Measurements from ENCODE around the gene GTF2F2. TPM values are rescaled to one million over a fixed set of nuclear protein-coding genes. Genes with fewer than 3 reads are reported as not detected.

Gene GTF2F2
- total and polyA plus RNA-seq, 2 experiments from 2014 or later: 15.5 to 21.3 TPM

DNA sequence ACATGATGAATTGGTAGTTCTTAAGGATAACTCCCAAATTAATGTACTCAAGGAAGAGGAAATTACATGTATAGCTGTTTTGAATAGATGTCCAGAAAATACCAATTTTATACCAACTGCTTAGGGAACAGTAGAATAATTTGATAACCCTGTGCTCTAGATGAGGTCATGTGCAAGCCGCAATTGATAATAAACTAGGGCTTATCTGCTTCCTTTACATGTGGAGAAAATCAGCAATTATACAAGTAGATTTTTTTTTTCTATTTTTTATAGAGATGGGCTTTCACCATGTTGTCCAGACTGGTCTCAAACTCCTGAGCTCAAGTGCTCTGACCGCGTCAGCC, 211.4 kb downstream of the GTF2F2 start:
- no peaks in the 10 kb centered on the region for H3K9me3 ChIP-seq (ENCODE audit: low read depth)
- peaks cover 21% of the 10 kb centered on the region for H3K36me3 ChIP-seq
- TF ChIP-seq, protein P1, sequence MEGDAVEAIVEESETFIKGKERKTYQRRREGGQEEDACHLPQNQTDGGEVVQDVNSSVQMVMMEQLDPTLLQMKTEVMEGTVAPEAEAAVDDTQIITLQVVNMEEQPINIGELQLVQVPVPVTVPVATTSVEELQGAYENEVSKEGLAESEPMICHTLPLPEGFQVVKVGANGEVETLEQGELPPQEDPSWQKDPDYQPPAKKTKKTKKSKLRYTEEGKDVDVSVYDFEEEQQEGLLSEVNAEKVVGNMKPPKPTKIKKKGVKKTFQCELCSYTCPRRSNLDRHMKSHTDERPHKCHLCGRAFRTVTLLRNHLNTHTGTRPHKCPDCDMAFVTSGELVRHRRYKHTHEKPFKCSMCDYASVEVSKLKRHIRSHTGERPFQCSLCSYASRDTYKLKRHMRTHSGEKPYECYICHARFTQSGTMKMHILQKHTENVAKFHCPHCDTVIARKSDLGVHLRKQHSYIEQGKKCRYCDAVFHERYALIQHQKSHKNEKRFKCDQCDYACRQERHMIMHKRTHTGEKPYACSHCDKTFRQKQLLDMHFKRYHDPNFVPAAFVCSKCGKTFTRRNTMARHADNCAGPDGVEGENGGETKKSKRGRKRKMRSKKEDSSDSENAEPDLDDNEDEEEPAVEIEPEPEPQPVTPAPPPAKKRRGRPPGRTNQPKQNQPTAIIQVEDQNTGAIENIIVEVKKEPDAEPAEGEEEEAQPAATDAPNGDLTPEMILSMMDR (IDR thresholded peaks at IDR 0.05; ENCODE audit: low read depth, low read length): no peak
- peaks cover 3% of the 10 kb centered on the region for H3K4me1 ChIP-seq (ENCODE audit: low read depth)
- H3K27me3 ChIP-seq: no peaks in the 10 kb centered on the region
- no peak overlapping the region for H3K4me3 ChIP-seq
- no peak for DNase-seq (ENCODE audit: low read depth in 1 of 2, low spot score in 1 of 2)
- H3K27ac ChIP-seq: no peak overlapping the region

GRCh38 chr13:45332036-45332830, 211.9 kb downstream of the GTF2F2 start:
- Histone ChIP-seq H3K4me3 (no peak overlapping the region), H3K9me3 (ENCODE audit: low read depth) (no peaks in the 10 kb centered on the region), H3K27me3 (no peaks in the 10 kb centered on the region), H3K4me1 (ENCODE audit: low read depth) (peaks cover 3% of the 10 kb centered on the region), H3K36me3 (peaks cover 27% of the 10 kb centered on the region), H3K27ac (peak overlapping the region; percentile 43)
- TF ChIP-seq, protein P1 (IDR thresholded peaks at IDR 0.05; ENCODE audit: low read depth, low read length): no peak
- peak in 1 of 2 donors; percentile 95 for DNase-seq (ENCODE audit: low read depth in 1 of 2, low spot score in 1 of 2)

- H3K4me1 ChIP-seq (ENCODE audit: low read depth): peaks cover 3% of the 10 kb centered on the region
- H3K36me3 ChIP-seq: peaks cover 33% of the 10 kb centered on the region
- H3K4me3 ChIP-seq: no peak overlapping the region
- no peaks in the 10 kb centered on the region for H3K9me3 ChIP-seq (ENCODE audit: low read depth)
- no peaks in the 10 kb centered on the region for H3K27me3 ChIP-seq
- TF ChIP-seq, protein P1 (IDR thresholded peaks at IDR 0.05; ENCODE audit: low read depth, low read length): no peak
- DNase-seq (ENCODE audit: low read depth in 1 of 2, low spot score in 1 of 2): no peak
- H3K27ac ChIP-seq: peak overlapping the region; percentile 43
These were observed 212.5 kb downstream of the GTF2F2 start for GRCh38 chr13:45332831-45333219.

DNA sequence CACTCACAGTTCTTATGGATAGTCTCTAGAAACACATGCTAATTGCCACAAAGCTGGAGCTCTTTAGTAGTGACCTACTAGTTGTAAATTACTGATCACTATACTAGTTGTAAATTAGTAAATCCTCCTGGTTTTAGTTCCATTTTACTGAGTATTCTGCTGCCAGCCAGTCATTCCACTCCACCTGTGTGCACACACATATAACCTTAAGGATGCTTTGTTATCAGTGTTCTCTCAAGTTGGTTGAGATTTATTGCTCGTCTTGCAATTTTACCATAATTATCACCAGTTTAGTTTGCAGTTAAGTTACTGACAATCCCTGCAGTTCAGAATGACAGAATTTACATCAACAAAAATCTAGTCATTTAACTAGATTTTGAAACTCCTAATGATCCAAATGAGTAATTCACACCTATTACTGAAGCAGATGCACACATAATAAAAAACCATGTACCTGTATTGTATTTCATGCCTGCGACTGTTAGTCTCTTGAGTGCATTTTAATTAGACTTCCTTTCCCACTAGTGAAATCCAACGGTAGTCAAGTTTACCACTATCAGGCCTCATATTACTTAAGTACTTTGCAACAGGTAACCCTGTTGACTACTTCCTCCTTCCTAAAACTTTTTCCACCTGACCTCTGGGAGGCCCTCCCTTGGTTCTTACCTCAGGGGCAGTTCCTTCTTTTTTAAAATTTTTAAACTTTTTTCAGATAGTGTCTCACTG, 213.1 kb downstream of the GTF2F2 start:
- Histone ChIP-seq H3K4me1 (ENCODE audit: low read depth) (peaks cover 3% of the 10 kb centered on the region), H3K27me3 (no peaks in the 10 kb centered on the region), H3K9me3 (ENCODE audit: low read depth) (no peaks in the 10 kb centered on the region), H3K4me3 (no peak overlapping the region), H3K27ac (peak overlapping the region; percentile 39), H3K36me3 (peaks cover 39% of the 10 kb centered on the region)
- no peak for DNase-seq (ENCODE audit: low read depth in 1 of 2, low spot score in 1 of 2)
- TF ChIP-seq, protein P1 (IDR thresholded peaks at IDR 0.05; ENCODE audit: low read depth, low read length): no peak

Other genes with a start within 250 kb of the GTF2F2 start
- 3.0 and 4.7 TPM in 2 replicates for gene NUFIP1, start 131.0 kb upstream of the GTF2F2 start, total RNA-seq
- 5.7 and 7.5 TPM in 2 replicates for gene NUFIP1, start 131.0 kb upstream of the GTF2F2 start, polyA plus RNA-seq
- 28.3 and 38.7 TPM in 2 replicates for gene GPALPP1, start 131.0 kb upstream of the GTF2F2 start, total RNA-seq
- gene GPALPP1, start 131.0 kb upstream of the GTF2F2 start, polyA plus RNA-seq: 16.8 and 30.0 TPM in 2 replicates
- gene KCTD4, start 80.5 kb downstream of the GTF2F2 start, total RNA-seq: not detected in 2 replicates
- gene KCTD4, start 80.5 kb downstream of the GTF2F2 start, polyA plus RNA-seq: not detected in 2 replicates
- gene TPT1, start 220.7 kb downstream of the GTF2F2 start, total RNA-seq: 1,619 and 1,761 TPM in 2 replicates
- 823 and 843 TPM in 2 replicates for gene TPT1, start 220.7 kb downstream of the GTF2F2 start, polyA plus RNA-seq